Colon (tissue), 2 donors: ENCODE measurements around the gene CABLES2.

Experiments used
- FAIRE-seq: peaks from 2 replicates; lab custom pipeline; 2012; peaks lifted over from hg19 to GRCh38; lab: Jason Lieb, UNC
- donor health status: control.
- donor health status: control.

Gene CABLES2

GRCh38 chr20:62360854-62361798, 46.0 kb downstream of the CABLES2 start:
- no peak for FAIRE-seq

- FAIRE-seq = no peak
Observed at GRCh38 chr20:62359491-62360121, 47.5 kb downstream of the CABLES2 start.

- no peak for FAIRE-seq
Observed at GRCh38 chr20:62359043-62359490, 48.0 kb downstream of the CABLES2 start.

- no peak for FAIRE-seq
Observed at GRCh38 chr20:62358171-62359042, 48.7 kb downstream of the CABLES2 start.

- FAIRE-seq = no peak
Observed at GRCh38 chr20:62357681-62358080, 49.4 kb downstream of the CABLES2 start.

- FAIRE-seq = no peak
Observed at GRCh38 chr20:62357187-62357667, 49.9 kb downstream of the CABLES2 start.

GRCh38 chr20:62356589-62357186, 50.4 kb downstream of the CABLES2 start:
- FAIRE-seq = no peak

- no peak for FAIRE-seq
Observed at GRCh38 chr20:62355878-62356588, 51.1 kb downstream of the CABLES2 start.

- no peak for FAIRE-seq
Observed at GRCh38 chr20:62355516-62355877, 51.6 kb downstream of the CABLES2 start.

GRCh38 chr20:62354811-62355341, 52.2 kb downstream of the CABLES2 start:
- no peak for FAIRE-seq

- no peak for FAIRE-seq
Observed at GRCh38 chr20:62354031-62354808, 52.9 kb downstream of the CABLES2 start.

GRCh38 chr20:62353289-62354030, 53.6 kb downstream of the CABLES2 start:
- no peak for FAIRE-seq

GRCh38 chr20:62352402-62353288, 54.4 kb downstream of the CABLES2 start:
- no peak for FAIRE-seq

- no peak for FAIRE-seq
Observed at GRCh38 chr20:62351469-62352401, 55.4 kb downstream of the CABLES2 start.

- no peak for FAIRE-seq
Observed at GRCh38 chr20:62350629-62351422, 56.3 kb downstream of the CABLES2 start.

- no peak for FAIRE-seq
Observed at GRCh38 chr20:62350098-62350628, 56.9 kb downstream of the CABLES2 start.
